ENCODE data around the gene TMEM87B. TPM values are rescaled to one million over a fixed set of nuclear protein-coding genes. Genes with fewer than 3 reads are reported as not detected.
"Not testable (repeated sequence)": the region's sequence is repeated elsewhere in the genome, so short reads cannot be mapped to it uniquely, and the experiment has no call there.

The TMEM87B gene
- total and polyA plus RNA-seq, 2 of the 8 experiments (the other 6 are each of a cell fraction or from before 2014, with no cell fraction given), result 7.2 to 9.0 TPM

DNA sequence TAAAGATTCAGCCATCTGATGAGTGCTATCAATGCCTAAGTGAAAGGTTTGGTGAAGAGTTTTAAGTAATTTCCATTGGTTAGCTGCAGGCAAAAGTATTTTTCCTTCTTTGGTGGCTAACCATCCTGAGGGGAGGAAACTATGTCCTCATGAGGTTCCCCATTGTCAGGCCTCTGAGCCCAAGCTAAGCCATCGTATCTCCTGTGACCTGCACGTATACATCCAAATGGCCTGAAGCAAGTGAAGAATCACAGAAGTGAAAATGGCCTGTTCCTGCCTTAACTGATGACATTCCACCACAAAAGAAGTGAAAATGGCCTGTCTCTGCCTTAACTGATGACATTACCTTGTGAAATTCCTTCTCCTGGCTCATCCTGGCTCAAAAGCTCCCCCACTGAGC, 15.0 kb upstream of the TMEM87B start:
- H3K79me2 ChIP-seq (ENCODE audit: control insufficient read depth in 1 of 2, insufficient read depth in 2 of 2, low read length in 2 of 2); H3K36me3 ChIP-seq (ENCODE audit: control insufficient read depth in 2 of 4, insufficient read depth in 4 of 4, low read length in 3 of 4); H2BK20ac ChIP-seq (ENCODE audit: low read length); H2BK12ac ChIP-seq (ENCODE audit: low read depth, low read length); H3K79me1 ChIP-seq (ENCODE audit: low read depth, low read length); H3K56ac ChIP-seq (replicated peaks; ENCODE audit: insufficient read length, low read depth, low read length); POLR2A ChIA-PET (ENCODE audit: partially characterized antibody); H2BK120ac ChIP-seq (replicated peaks; ENCODE audit: low read depth, low read length); H3K27ac ChIP-seq (ENCODE audit: low read depth, low read length); H3K9ac ChIP-seq (replicated peaks in 1 of 4; ENCODE audit: extremely low read depth in 1 of 4, low read depth in 3 of 4, low read length in 3 of 4); H3K4me3 ChIP-seq (ENCODE audit: extremely low read depth in 1 of 4, insufficient read depth in 2 of 4, low read depth in 3 of 4, low read length in 4 of 4); H3K9me3 ChIP-seq (ENCODE audit: insufficient read depth in 2 of 2, low read depth in 1 of 2, low read length in 1 of 2); H3K4me2 ChIP-seq (ENCODE audit: insufficient read depth in 1 of 2, low read depth in 2 of 2, low read length in 2 of 2); FAIRE-seq; H3K4me1 ChIP-seq (replicated peaks in 1 of 4; ENCODE audit: control insufficient read depth in 3 of 4, insufficient read depth in 4 of 4, low read length in 3 of 4); H2BK5ac ChIP-seq (ENCODE audit: low read depth, low read length); H4K8ac ChIP-seq (ENCODE audit: extremely low read depth, insufficient read depth, low read length); H2BK15ac ChIP-seq (ENCODE audit: low read length); H3K4ac ChIP-seq (replicated peaks; ENCODE audit: insufficient read length, low read depth, low read length); H3K27me3 ChIP-seq (replicated peaks in 1 of 4; ENCODE audit: control insufficient read depth in 3 of 4, extremely low read depth in 1 of 4, insufficient read depth in 3 of 4, low read length in 3 of 4); H3K23me2 ChIP-seq (ENCODE audit: low read depth, low read length); H4K91ac ChIP-seq (replicated peaks; ENCODE audit: insufficient read length, low read length); DNase-seq (ENCODE audit: low read depth in 1 of 2, low spot score in 2 of 2); H2AFZ ChIP-seq (ENCODE audit: low read length); CTCF ChIA-PET (ENCODE audit: partially characterized antibody); H4K20me1 ChIP-seq (replicated peaks in 1 of 2; ENCODE audit: control insufficient read depth in 1 of 2, insufficient read depth in 2 of 2, low read length in 2 of 2); H3K18ac ChIP-seq (ENCODE audit: extremely low read depth, low read length); H3K14ac ChIP-seq (ENCODE audit: insufficient read length); H4K5ac ChIP-seq (ENCODE audit: insufficient read length, low read depth, low read length); H3K23ac ChIP-seq (ENCODE audit: insufficient read length); H2AK5ac ChIP-seq (ENCODE audit: low read depth, low read length): not testable (repeated sequence)
- 92% methylated on average over 2 of the region's 2 CpGs; no CpG with 5 or more reads in 1 of the 2 experiments for WGBS, 2 experiments (ENCODE audit: extremely low coverage in 1 of 2, insufficient coverage in 1 of 2, insufficient read length in 1 of 2, insufficient replicate concordance in 2 of 2, low coverage in 1 of 2, low lambda C conversion rate in 2 of 2, missing lambda C conversion rate in 1 of 2)

- H3K79me2 ChIP-seq (ENCODE audit: control insufficient read depth in 1 of 2, insufficient read depth in 2 of 2, low read length in 2 of 2); H2BK15ac ChIP-seq (ENCODE audit: low read length); H3K18ac ChIP-seq (ENCODE audit: extremely low read depth, low read length); H4K20me1 ChIP-seq (replicated peaks in 1 of 2; ENCODE audit: control insufficient read depth in 1 of 2, insufficient read depth in 2 of 2, low read length in 2 of 2); H3K4me3 ChIP-seq (ENCODE audit: extremely low read depth in 1 of 4, insufficient read depth in 2 of 4, low read depth in 3 of 4, low read length in 4 of 4); H3K27me3 ChIP-seq (replicated peaks in 1 of 4; ENCODE audit: control insufficient read depth in 3 of 4, extremely low read depth in 1 of 4, insufficient read depth in 3 of 4, low read length in 3 of 4); H2AFZ ChIP-seq (ENCODE audit: low read length); H2BK5ac ChIP-seq (ENCODE audit: low read depth, low read length); H4K91ac ChIP-seq (replicated peaks; ENCODE audit: insufficient read length, low read length); H3K4ac ChIP-seq (replicated peaks; ENCODE audit: insufficient read length, low read depth, low read length); H4K5ac ChIP-seq (ENCODE audit: insufficient read length, low read depth, low read length); H2BK120ac ChIP-seq (replicated peaks; ENCODE audit: low read depth, low read length); H3K56ac ChIP-seq (replicated peaks; ENCODE audit: insufficient read length, low read depth, low read length); POLR2A ChIA-PET (ENCODE audit: partially characterized antibody); H2AK5ac ChIP-seq (ENCODE audit: low read depth, low read length); H3K36me3 ChIP-seq (ENCODE audit: control insufficient read depth in 2 of 4, insufficient read depth in 4 of 4, low read length in 3 of 4); H3K14ac ChIP-seq (ENCODE audit: insufficient read length); DNase-seq (ENCODE audit: low read depth in 1 of 2, low spot score in 2 of 2); H4K8ac ChIP-seq (ENCODE audit: extremely low read depth, insufficient read depth, low read length); H3K27ac ChIP-seq (ENCODE audit: low read depth, low read length); CTCF ChIA-PET (ENCODE audit: partially characterized antibody); H3K23ac ChIP-seq (ENCODE audit: insufficient read length); H3K23me2 ChIP-seq (ENCODE audit: low read depth, low read length); H3K4me1 ChIP-seq (replicated peaks in 1 of 4; ENCODE audit: control insufficient read depth in 3 of 4, insufficient read depth in 4 of 4, low read length in 3 of 4); H3K9ac ChIP-seq (replicated peaks in 1 of 4; ENCODE audit: extremely low read depth in 1 of 4, low read depth in 3 of 4, low read length in 3 of 4); H3K4me2 ChIP-seq (ENCODE audit: insufficient read depth in 1 of 2, low read depth in 2 of 2, low read length in 2 of 2); FAIRE-seq; H3K9me3 ChIP-seq (ENCODE audit: insufficient read depth in 2 of 2, low read depth in 1 of 2, low read length in 1 of 2); H2BK20ac ChIP-seq (ENCODE audit: low read length); H2BK12ac ChIP-seq (ENCODE audit: low read depth, low read length); H3K79me1 ChIP-seq (ENCODE audit: low read depth, low read length): not testable (repeated sequence)
- WGBS, 2 experiments (ENCODE audit: extremely low coverage in 1 of 2, insufficient coverage in 1 of 2, insufficient read length in 1 of 2, insufficient replicate concordance in 2 of 2, low coverage in 1 of 2, low lambda C conversion rate in 2 of 2, missing lambda C conversion rate in 1 of 2), result 87% methylated on average over 6 of the region's 6 CpGs; no CpG with 5 or more reads in 1 of the 2 experiments
Observed at GRCh38 chr2:112041460-112041859, 13.6 kb upstream of the TMEM87B start.

Measured in H1 (cell line).